Measurements from ENCODE around the gene ARHGEF12. TPM values are rescaled to one million over a fixed set of nuclear protein-coding genes. Genes with fewer than 3 reads are reported as not detected.
A peak's percentile ranks its signal among the peaks of the same experiment; 100 is the strongest.

The ARHGEF12 gene
- polyA plus RNA-seq, 1 donor (not counting 4 experiments of a cell fraction or from before 2014, with no cell fraction given) = 28.8 TPM

DNA sequence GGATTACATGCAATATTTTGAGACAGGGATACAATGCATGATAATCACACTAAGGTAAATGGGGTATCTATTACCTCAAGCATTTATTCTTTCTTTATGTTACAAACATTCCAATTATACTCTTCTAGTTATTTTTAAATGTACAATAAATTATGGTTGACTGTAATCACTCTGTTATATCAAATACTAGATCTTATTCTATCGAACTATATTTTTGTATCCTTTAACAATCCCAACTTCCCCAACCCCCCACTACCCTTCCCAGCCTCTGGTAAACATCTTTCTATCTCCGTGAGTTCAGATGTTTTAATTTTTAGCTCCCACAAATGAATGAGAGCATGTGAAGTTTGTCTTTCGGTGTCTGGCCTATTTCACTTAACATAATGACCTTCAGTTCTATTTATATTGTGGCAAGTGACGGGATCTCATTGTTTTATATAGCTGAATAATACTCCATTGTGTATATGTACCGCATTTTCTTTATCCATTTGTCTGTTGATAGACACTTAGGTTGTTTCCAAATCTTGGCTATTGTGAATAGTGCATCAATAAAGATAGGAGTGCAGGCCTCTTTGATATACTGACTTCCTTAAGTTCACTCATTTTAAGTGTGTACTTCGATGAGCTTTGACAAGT is 40.5 kb downstream of the ARHGEF12 start:
- Histone ChIP-seq H3K4me2 (ENCODE audit: control insufficient read depth, extremely low read depth, insufficient read depth, low read depth, low read length) (no peak overlapping the region), H3K9me1 (ENCODE audit: control insufficient read depth, extremely low read depth, insufficient read depth, low read length) (no peaks in the 10 kb centered on the region), H2AFZ (ENCODE audit: control insufficient read depth, low read length) (no peak overlapping the region), H3K27ac (ENCODE audit: control insufficient read depth, insufficient read depth, low read length) (no peak overlapping the region), H3K9ac (ENCODE audit: control insufficient read depth, extremely low read depth, insufficient read depth, low read length) (no peak overlapping the region), H4K20me1 (ENCODE audit: control insufficient read depth, extremely low read depth, insufficient read depth, low read length) (no peaks in the 10 kb centered on the region), H3K36me3 (ENCODE audit: control insufficient read depth in 2 of 2, extremely low read depth in 1 of 2, insufficient read depth in 2 of 2, low read length in 2 of 2) (no peaks in the 10 kb centered on the region), H3K9me3 (ENCODE audit: control insufficient read depth, low read depth, low read length) (no peaks in the 10 kb centered on the region), H3K79me2 (ENCODE audit: control insufficient read depth, insufficient read depth, low read length) (peaks cover 50% of the 10 kb centered on the region), H3K4me1 (ENCODE audit: control insufficient read depth, extremely low read depth, insufficient read depth, low read length) (no peaks in the 10 kb centered on the region), H3K4me3 (ENCODE audit: control insufficient read depth in 2 of 3, extremely low read depth in 1 of 3, insufficient read depth in 2 of 3, low read depth in 1 of 3, low read length in 3 of 3) (no peak overlapping the region), H3K27me3 (ENCODE audit: control insufficient read depth, extremely low read depth, insufficient read depth, low read length) (no peaks in the 10 kb centered on the region)
- FAIRE-seq (peak; percentile 20), DNase-seq (ENCODE audit: low read depth, low spot score) (no peak)
- dilution Hi-C loops (cut with MboI; ENCODE audit: extremely low pct_ligation_motif_present, low sequenced_read_pairs) = no loop called here
- no peak for TF ChIP-seq EZH2 (IDR thresholded peaks at IDR 0.05; ENCODE audit: low read length)

DNA sequence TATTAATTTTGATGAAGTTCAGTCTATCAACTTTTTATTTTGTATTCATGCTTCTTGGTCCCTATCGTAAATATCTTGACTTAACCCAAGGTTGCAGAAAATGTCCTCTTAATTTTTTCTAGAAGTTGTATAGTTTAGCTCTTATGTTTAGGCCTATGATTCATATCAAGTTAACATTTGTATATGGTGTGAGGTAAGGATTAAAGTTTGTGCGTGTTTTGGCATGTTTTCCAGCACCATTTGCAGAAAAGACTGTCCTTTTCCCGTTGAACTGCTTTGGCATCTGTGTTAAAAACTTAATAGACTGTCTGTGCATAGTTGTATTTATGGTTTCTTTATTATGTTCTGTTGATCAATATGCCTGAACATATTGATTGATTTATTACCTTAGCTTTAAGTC is 42.3 kb downstream of the ARHGEF12 start:
- H3K4me2 ChIP-seq (ENCODE audit: control insufficient read depth, extremely low read depth, insufficient read depth, low read depth, low read length) = no peak overlapping the region
- dilution Hi-C loops (cut with MboI; ENCODE audit: extremely low pct_ligation_motif_present, low sequenced_read_pairs) = no loop called here
- no peaks in the 10 kb centered on the region for H3K36me3 ChIP-seq (ENCODE audit: control insufficient read depth in 2 of 2, extremely low read depth in 1 of 2, insufficient read depth in 2 of 2, low read length in 2 of 2)
- peaks cover under 1% of the 10 kb centered on the region for H3K4me1 ChIP-seq (ENCODE audit: control insufficient read depth, extremely low read depth, insufficient read depth, low read length)
- DNase-seq (ENCODE audit: low read depth, low spot score) = no peak
- H3K4me3 ChIP-seq (ENCODE audit: control insufficient read depth in 2 of 3, extremely low read depth in 1 of 3, insufficient read depth in 2 of 3, low read depth in 1 of 3, low read length in 3 of 3) = no peak overlapping the region
- H4K20me1 ChIP-seq (ENCODE audit: control insufficient read depth, extremely low read depth, insufficient read depth, low read length) = no peaks in the 10 kb centered on the region
- H3K79me2 ChIP-seq (ENCODE audit: control insufficient read depth, insufficient read depth, low read length) = peaks cover 63% of the 10 kb centered on the region
- TF ChIP-seq, protein P1, sequence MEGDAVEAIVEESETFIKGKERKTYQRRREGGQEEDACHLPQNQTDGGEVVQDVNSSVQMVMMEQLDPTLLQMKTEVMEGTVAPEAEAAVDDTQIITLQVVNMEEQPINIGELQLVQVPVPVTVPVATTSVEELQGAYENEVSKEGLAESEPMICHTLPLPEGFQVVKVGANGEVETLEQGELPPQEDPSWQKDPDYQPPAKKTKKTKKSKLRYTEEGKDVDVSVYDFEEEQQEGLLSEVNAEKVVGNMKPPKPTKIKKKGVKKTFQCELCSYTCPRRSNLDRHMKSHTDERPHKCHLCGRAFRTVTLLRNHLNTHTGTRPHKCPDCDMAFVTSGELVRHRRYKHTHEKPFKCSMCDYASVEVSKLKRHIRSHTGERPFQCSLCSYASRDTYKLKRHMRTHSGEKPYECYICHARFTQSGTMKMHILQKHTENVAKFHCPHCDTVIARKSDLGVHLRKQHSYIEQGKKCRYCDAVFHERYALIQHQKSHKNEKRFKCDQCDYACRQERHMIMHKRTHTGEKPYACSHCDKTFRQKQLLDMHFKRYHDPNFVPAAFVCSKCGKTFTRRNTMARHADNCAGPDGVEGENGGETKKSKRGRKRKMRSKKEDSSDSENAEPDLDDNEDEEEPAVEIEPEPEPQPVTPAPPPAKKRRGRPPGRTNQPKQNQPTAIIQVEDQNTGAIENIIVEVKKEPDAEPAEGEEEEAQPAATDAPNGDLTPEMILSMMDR (optimal IDR thresholded peaks at IDR 0.05 in 1 of 3, IDR thresholded peaks at IDR 0.05 in 1 of 3, conservative IDR thresholded peaks at IDR 0.05 in 1 of 3; ENCODE audit: extremely low read depth in 1 of 3, insufficient read depth in 2 of 3, low read length in 3 of 3) = no peak
- no peak for TF ChIP-seq EZH2 (IDR thresholded peaks at IDR 0.05; ENCODE audit: low read length)
- no peak overlapping the region for H3K27ac ChIP-seq (ENCODE audit: control insufficient read depth, insufficient read depth, low read length)
- no peak overlapping the region for H3K9ac ChIP-seq (ENCODE audit: control insufficient read depth, extremely low read depth, insufficient read depth, low read length)
- FAIRE-seq = no peak
- no peak overlapping the region for H2AFZ ChIP-seq (ENCODE audit: control insufficient read depth, low read length)
- H3K27me3 ChIP-seq (ENCODE audit: control insufficient read depth, extremely low read depth, insufficient read depth, low read length) = no peaks in the 10 kb centered on the region
- no peaks in the 10 kb centered on the region for H3K9me3 ChIP-seq (ENCODE audit: control insufficient read depth, low read depth, low read length)
- H3K9me1 ChIP-seq (ENCODE audit: control insufficient read depth, extremely low read depth, insufficient read depth, low read length) = no peaks in the 10 kb centered on the region

DNA sequence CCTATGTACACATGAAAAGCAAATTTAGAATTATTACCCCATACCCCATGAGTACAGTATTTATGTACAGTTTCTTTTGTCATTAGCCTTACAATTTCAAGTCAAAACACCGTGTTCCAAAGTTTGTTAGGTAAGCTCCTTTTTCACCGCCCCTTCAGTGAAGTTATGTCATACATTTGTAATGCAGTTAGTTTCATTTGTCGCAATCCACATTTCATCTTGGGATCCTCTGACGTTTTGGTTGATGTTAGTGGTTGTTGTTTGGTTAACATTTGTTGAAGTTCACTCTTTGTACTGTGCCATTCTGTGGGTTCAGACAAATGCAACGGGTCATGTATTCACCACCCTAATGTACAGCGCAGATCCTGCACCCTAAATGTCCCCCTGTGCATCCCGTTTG is 45.2 kb downstream of the ARHGEF12 start:
- Histone ChIP-seq H3K9me3 (ENCODE audit: control insufficient read depth, low read depth, low read length) (no peaks in the 10 kb centered on the region), H3K4me1 (ENCODE audit: control insufficient read depth, extremely low read depth, insufficient read depth, low read length) (peaks cover 23% of the 10 kb centered on the region), H3K79me2 (ENCODE audit: control insufficient read depth, insufficient read depth, low read length) (peaks cover 67% of the 10 kb centered on the region), H2AFZ (ENCODE audit: control insufficient read depth, low read length) (no peak overlapping the region), H3K9me1 (ENCODE audit: control insufficient read depth, extremely low read depth, insufficient read depth, low read length) (no peaks in the 10 kb centered on the region), H3K36me3 (ENCODE audit: control insufficient read depth in 2 of 2, extremely low read depth in 1 of 2, insufficient read depth in 2 of 2, low read length in 2 of 2) (no peaks in the 10 kb centered on the region), H3K27me3 (ENCODE audit: control insufficient read depth, extremely low read depth, insufficient read depth, low read length) (no peaks in the 10 kb centered on the region), H4K20me1 (ENCODE audit: control insufficient read depth, extremely low read depth, insufficient read depth, low read length) (no peaks in the 10 kb centered on the region), H3K4me2 (ENCODE audit: control insufficient read depth, extremely low read depth, insufficient read depth, low read depth, low read length) (no peak overlapping the region), H3K27ac (ENCODE audit: control insufficient read depth, insufficient read depth, low read length) (no peak overlapping the region), H3K4me3 (ENCODE audit: control insufficient read depth in 2 of 3, extremely low read depth in 1 of 3, insufficient read depth in 2 of 3, low read depth in 1 of 3, low read length in 3 of 3) (no peak overlapping the region), H3K9ac (ENCODE audit: control insufficient read depth, extremely low read depth, insufficient read depth, low read length) (no peak overlapping the region)
- dilution Hi-C loops (cut with MboI; ENCODE audit: extremely low pct_ligation_motif_present, low sequenced_read_pairs) = no loop called here
- no peak for DNase-seq (ENCODE audit: low read depth, low spot score)
- FAIRE-seq = no peak
- TF ChIP-seq, protein P1 (optimal IDR thresholded peaks at IDR 0.05 in 1 of 3, IDR thresholded peaks at IDR 0.05 in 1 of 3, conservative IDR thresholded peaks at IDR 0.05 in 1 of 3; ENCODE audit: extremely low read depth in 1 of 3, insufficient read depth in 2 of 3, low read length in 3 of 3) = no peak
